Mesendoderm (in vitro differentiated cells): Measurements from ENCODE around the gene OSMR. TPM values are rescaled to one million over a fixed set of nuclear protein-coding genes. Genes with fewer than 3 reads are reported as not detected.

Experiments
- DNase-seq: peaks from one replicate; pipeline ENCODE4 v3.0.0; 2013
- H2AK5ac ChIP-seq: 2 replicates; pipeline ENCODE4 v1.6.1; 2013; ENCODE audit warnings: low read length, inconsistent platforms
- H2BK120ac ChIP-seq: 2 replicates; pipeline ENCODE4 v1.6.1; 2013; ENCODE audit warnings: low read depth, mild to moderate bottlenecking, low read length, moderate library complexity, mixed read lengths
- H2BK15ac ChIP-seq: replicated peaks from 2 replicates; pipeline ENCODE4 v1.6.1; 2013; ENCODE audit warnings: low read depth, mild to moderate bottlenecking, moderate library complexity
- H2BK5ac ChIP-seq: 2 replicates; pipeline ENCODE4 v1.6.1; 2013; ENCODE audit warnings: low read length, inconsistent platforms
- H3K18ac ChIP-seq: 2 replicates; pipeline ENCODE4 v1.6.1; 2013; ENCODE audit warnings: mild to moderate bottlenecking, low read length, mixed read lengths
- H3K23ac ChIP-seq: one replicate; pipeline ENCODE4 v1.6.1; 2013; ENCODE audit warnings: low read length
- H3K27ac ChIP-seq: 2 replicates; pipeline ENCODE4 v1.5.1; 2013; ENCODE audit warnings: low read depth, mild to moderate bottlenecking, inconsistent platforms, low read length, moderate library complexity
- H3K27me3 ChIP-seq: 2 replicates; pipeline ENCODE4 v1.6.1; 2013; ENCODE audit warnings: low read length, control low read depth, mild to moderate bottlenecking, inconsistent platforms; ENCODE audit not compliant: insufficient read depth, poor library complexity
- H3K36me3 ChIP-seq: 2 replicates; pipeline ENCODE4 v1.6.1; 2013; ENCODE audit warnings: low read length, inconsistent platforms; ENCODE audit not compliant: control insufficient read depth, insufficient read depth
- H3K4ac ChIP-seq: one replicate; pipeline ENCODE4 v1.6.1; 2013; ENCODE audit warnings: low read depth, mild to moderate bottlenecking, low read length, moderate library complexity
- H3K4me1 ChIP-seq: 2 replicates; pipeline ENCODE4 v1.6.1; 2013; ENCODE audit warnings: low read depth, low read length, inconsistent platforms; ENCODE audit not compliant: control insufficient read depth
- H3K4me2 ChIP-seq: 2 replicates; pipeline ENCODE4 v1.6.1; 2013; ENCODE audit warnings: low read length
- H3K4me3 ChIP-seq: 2 replicates; pipeline ENCODE4 v1.5.1; 2013; ENCODE audit warnings: mild to moderate bottlenecking, low read length
- H3K56ac ChIP-seq: one replicate; pipeline ENCODE4 v1.6.1; 2013; ENCODE audit warnings: low read length
- H3K79me1 ChIP-seq: 2 replicates; pipeline ENCODE4 v1.6.1; 2013; ENCODE audit warnings: low read length, inconsistent platforms
- H3K79me2 ChIP-seq: 2 replicates; pipeline ENCODE4 v1.6.1; 2013; ENCODE audit warnings: mild to moderate bottlenecking, low read length; ENCODE audit not compliant: control insufficient read depth, insufficient read depth
- H3K9ac ChIP-seq: 2 replicates; pipeline ENCODE4 v1.6.1; 2013; ENCODE audit warnings: low read length, inconsistent platforms
- H4K5ac ChIP-seq: one replicate; pipeline ENCODE4 v1.6.1; 2013; ENCODE audit warnings: low read length
- H4K8ac ChIP-seq: one replicate; pipeline ENCODE4 v1.6.1; 2013; ENCODE audit warnings: low read depth, mild to moderate bottlenecking, control low read depth, low read length, moderate library complexity
- WGBS: extraction: QIAGEN DNeasy Blood & Tissue Kit; methylation state at CpG from one replicate; pipeline ENCODE4 v1.1.7; 2013; ENCODE audit warnings: low lambda C conversion rate, missing lambda C conversion rate; ENCODE audit not compliant: insufficient coverage; ENCODE audit errors: extremely low coverage; 5-methylcytosine and 5-hydroxymethylcytosine counted together
- polyA plus RNA-seq, 2 experiments: library from polyadenylated mRNA; stranded (reverse); fragments of 200-250 nt; gene quantifications; one replicate each; pipeline ENCODE4 v1.2.3, GENCODE V29; 2013

The OSMR gene
- polyA plus RNA-seq (2013, experiment 1 of 2) = 5.1 TPM
- polyA plus RNA-seq (2013, experiment 2 of 2) = 5.1 TPM

- Histone ChIP-seq H3K9ac (peak within 1 kb of the TSS; percentile 77), H2BK120ac (no peak within 1 kb of the TSS), H2BK5ac (no peak within 1 kb of the TSS), H3K23ac (no peak within 1 kb of the TSS), H3K18ac (peak within 1 kb of the TSS; percentile 41), H2BK15ac (no peak within 1 kb of the TSS), H3K4ac (no peak within 1 kb of the TSS), H3K4me1 (no peaks in the 10 kb centered on the region), H3K79me2 (no peaks in the 10 kb centered on the region), H3K4me2 (peak within 1 kb of the TSS; percentile 77), H2AK5ac (no peak within 1 kb of the TSS), H4K8ac (peak within 1 kb of the TSS; percentile 5), H4K5ac (no peak within 1 kb of the TSS), H3K4me3 (peak within 1 kb of the TSS; percentile 48), H3K56ac (peak within 1 kb of the TSS; percentile 92), H3K27me3 (peaks cover 2% of the 10 kb centered on the region), H3K36me3 (no peaks in the 10 kb centered on the region), H3K27ac (peak within 1 kb of the TSS; percentile 1), H3K79me1 (no peaks in the 10 kb centered on the region)
- peak; percentile 71 for DNase-seq
- no CpG with 5 or more reads among the region's 89 CpGs for WGBS
Measured at GRCh38 chr5:38845526-38846378, at the start of gene OSMR. TSS of gene OSMR (plus strand) at chr5:38846012. CDS start at chr5:38869045, 23,033 bp downstream.

- no peak overlapping the region for H4K5ac ChIP-seq
- no peak overlapping the region for H4K8ac ChIP-seq
- H3K56ac ChIP-seq = no peak overlapping the region
- no peaks in the 10 kb centered on the region for H3K4me1 ChIP-seq
- no peak overlapping the region for H3K9ac ChIP-seq
- H3K79me1 ChIP-seq = no peaks in the 10 kb centered on the region
- no peak overlapping the region for H2AK5ac ChIP-seq
- H3K4me2 ChIP-seq = no peak overlapping the region
- no peaks in the 10 kb centered on the region for H3K79me2 ChIP-seq
- H2BK5ac ChIP-seq = no peak overlapping the region
- H3K4me3 ChIP-seq = no peak overlapping the region
- H3K27me3 ChIP-seq = no peaks in the 10 kb centered on the region
- H3K27ac ChIP-seq = no peak overlapping the region
- H2BK15ac ChIP-seq = no peak overlapping the region
- H2BK120ac ChIP-seq = no peak overlapping the region
- no peak overlapping the region for H3K23ac ChIP-seq
- H3K4ac ChIP-seq = no peak overlapping the region
- no peaks in the 10 kb centered on the region for H3K36me3 ChIP-seq
- DNase-seq = no peak
- H3K18ac ChIP-seq = no peak overlapping the region
Measured at GRCh38 chr5:38796742-38797108, 49.1 kb upstream of the OSMR start.

- Histone ChIP-seq H3K27me3 (no peaks in the 10 kb centered on the region), H3K4me2 (no peak overlapping the region), H2AK5ac (no peak overlapping the region), H3K79me2 (no peaks in the 10 kb centered on the region), H2BK5ac (no peak overlapping the region), H3K27ac (no peak overlapping the region), H3K36me3 (no peaks in the 10 kb centered on the region), H3K4ac (no peak overlapping the region), H3K56ac (no peak overlapping the region), H2BK120ac (no peak overlapping the region), H3K79me1 (no peaks in the 10 kb centered on the region), H3K18ac (no peak overlapping the region), H3K4me3 (no peak overlapping the region), H4K8ac (no peak overlapping the region), H3K9ac (no peak overlapping the region), H3K4me1 (no peaks in the 10 kb centered on the region), H2BK15ac (no peak overlapping the region), H3K23ac (no peak overlapping the region), H4K5ac (no peak overlapping the region)
- DNase-seq = no peak
- no CpG with 5 or more reads among the region's 12 CpGs for WGBS
Measured at GRCh38 chr5:38797838-38798237, 48.0 kb upstream of the OSMR start.

DNA sequence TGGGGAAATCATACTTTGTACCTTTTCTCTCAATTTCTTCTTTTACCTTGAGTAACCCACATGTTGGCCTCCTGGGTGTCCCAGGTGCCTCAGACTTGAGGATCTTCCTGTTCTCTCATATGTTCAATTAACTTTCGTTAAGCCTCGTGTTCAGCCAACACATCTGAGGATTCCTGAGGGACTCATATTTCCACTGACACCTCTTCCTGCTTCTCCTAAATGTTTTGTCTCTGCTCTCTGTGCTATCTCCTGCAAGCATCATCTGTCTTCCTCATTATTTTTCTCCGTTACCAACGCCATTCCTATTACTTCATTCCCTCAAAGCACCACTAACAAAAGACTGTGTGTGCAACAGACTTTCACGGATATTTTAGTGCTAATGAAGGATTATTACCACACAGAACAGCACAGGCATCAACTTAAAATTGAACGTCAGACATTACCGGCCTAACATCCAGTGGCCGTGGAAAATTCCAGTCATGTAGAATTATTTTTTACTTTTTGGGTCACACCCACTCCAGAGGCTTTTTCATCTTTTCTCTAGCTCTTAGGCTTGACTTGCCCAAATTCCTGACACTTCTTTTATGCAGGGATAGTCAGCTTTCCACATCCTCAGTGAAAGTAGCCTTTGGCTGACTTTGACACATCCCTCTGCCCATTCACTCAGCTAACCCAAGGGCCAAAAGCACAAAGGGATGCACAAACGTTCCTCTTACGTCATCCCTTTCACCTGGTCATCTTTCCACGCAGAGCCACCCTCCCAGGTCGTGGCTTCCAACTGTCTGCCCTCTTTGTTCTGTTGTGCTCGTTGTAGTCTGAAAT, 46.0 kb upstream of the OSMR start:
- Histone ChIP-seq H3K18ac (no peak overlapping the region), H3K36me3 (no peaks in the 10 kb centered on the region), H3K79me2 (no peaks in the 10 kb centered on the region), H3K4me2 (no peak overlapping the region), H2BK15ac (no peak overlapping the region), H3K4me1 (no peaks in the 10 kb centered on the region), H2BK5ac (no peak overlapping the region), H3K27me3 (no peaks in the 10 kb centered on the region), H3K9ac (no peak overlapping the region), H3K4ac (no peak overlapping the region), H3K27ac (no peak overlapping the region), H3K23ac (no peak overlapping the region), H2AK5ac (no peak overlapping the region), H4K8ac (no peak overlapping the region), H3K79me1 (no peaks in the 10 kb centered on the region), H3K56ac (no peak overlapping the region), H3K4me3 (no peak overlapping the region), H2BK120ac (no peak overlapping the region), H4K5ac (no peak overlapping the region)
- 100% methylated on average over 2 of the region's 13 CpGs for WGBS
- no peak for DNase-seq

- no peaks in the 10 kb centered on the region for H3K4me1 ChIP-seq
- no peak overlapping the region for H3K56ac ChIP-seq
- no peaks in the 10 kb centered on the region for H3K27me3 ChIP-seq
- H3K4me2 ChIP-seq = no peak overlapping the region
- no peak overlapping the region for H3K18ac ChIP-seq
- no peaks in the 10 kb centered on the region for H3K79me2 ChIP-seq
- DNase-seq = no peak
- H3K23ac ChIP-seq = no peak overlapping the region
- H3K36me3 ChIP-seq = no peaks in the 10 kb centered on the region
- H2BK15ac ChIP-seq = no peak overlapping the region
- H3K79me1 ChIP-seq = no peaks in the 10 kb centered on the region
- H2AK5ac ChIP-seq = no peak overlapping the region
- no peak overlapping the region for H2BK5ac ChIP-seq
- H4K8ac ChIP-seq = no peak overlapping the region
- H3K9ac ChIP-seq = no peak overlapping the region
- H3K27ac ChIP-seq = no peak overlapping the region
- H3K4me3 ChIP-seq = no peak overlapping the region
- H2BK120ac ChIP-seq = no peak overlapping the region
- no peak overlapping the region for H4K5ac ChIP-seq
- no CpG with 5 or more reads among the region's 3 CpGs for WGBS
- H3K4ac ChIP-seq = no peak overlapping the region
Measured at GRCh38 chr5:38800515-38800914, 45.3 kb upstream of the OSMR start.
